ENCODE results near the gene SKI.

The SKI gene

DNA sequence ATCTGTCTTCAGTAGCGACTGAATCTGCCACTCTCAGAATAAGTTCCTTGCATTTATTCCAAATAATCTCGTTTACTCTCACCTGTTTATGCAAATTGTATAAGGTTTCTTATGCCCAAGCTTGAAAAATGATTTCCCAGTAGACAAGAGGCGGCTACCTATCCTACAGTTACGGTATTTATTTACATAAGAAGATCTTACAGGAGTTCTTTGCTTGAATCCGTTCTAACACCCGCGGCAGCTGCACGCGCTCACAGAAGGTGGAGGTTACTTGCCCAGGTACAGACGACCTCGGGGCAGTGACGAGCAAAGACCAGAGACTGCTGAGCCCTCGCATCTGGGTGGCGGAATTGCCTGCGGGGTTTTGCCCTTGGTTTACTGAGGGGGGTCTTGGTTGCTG is 79.9 kb downstream of the SKI start:
- TF ChIP-seq CTCF (IDR thresholded peaks at IDR 0.05; ENCODE audit: low read depth, low read length) = no peak
- in situ Hi-C loops (cut with HindIII; ENCODE audit: low sequenced_read_pairs) = no loop called here
- DNase-seq (ENCODE audit: low read depth, low spot score) = no peak
- H3K4me3 ChIP-seq (ENCODE audit: low read depth, low read length) = no peak overlapping the region

GRCh38 chr1:2308844-2309243 is 80.7 kb downstream of the SKI start:
- TF ChIP-seq CTCF (IDR thresholded peaks at IDR 0.05; ENCODE audit: low read depth, low read length) = no peak
- H3K4me3 ChIP-seq (ENCODE audit: low read depth, low read length) = no peak overlapping the region
- no peak for DNase-seq (ENCODE audit: low read depth, low spot score)
- in situ Hi-C loops (cut with HindIII; ENCODE audit: low sequenced_read_pairs) = no loop called here

DNA sequence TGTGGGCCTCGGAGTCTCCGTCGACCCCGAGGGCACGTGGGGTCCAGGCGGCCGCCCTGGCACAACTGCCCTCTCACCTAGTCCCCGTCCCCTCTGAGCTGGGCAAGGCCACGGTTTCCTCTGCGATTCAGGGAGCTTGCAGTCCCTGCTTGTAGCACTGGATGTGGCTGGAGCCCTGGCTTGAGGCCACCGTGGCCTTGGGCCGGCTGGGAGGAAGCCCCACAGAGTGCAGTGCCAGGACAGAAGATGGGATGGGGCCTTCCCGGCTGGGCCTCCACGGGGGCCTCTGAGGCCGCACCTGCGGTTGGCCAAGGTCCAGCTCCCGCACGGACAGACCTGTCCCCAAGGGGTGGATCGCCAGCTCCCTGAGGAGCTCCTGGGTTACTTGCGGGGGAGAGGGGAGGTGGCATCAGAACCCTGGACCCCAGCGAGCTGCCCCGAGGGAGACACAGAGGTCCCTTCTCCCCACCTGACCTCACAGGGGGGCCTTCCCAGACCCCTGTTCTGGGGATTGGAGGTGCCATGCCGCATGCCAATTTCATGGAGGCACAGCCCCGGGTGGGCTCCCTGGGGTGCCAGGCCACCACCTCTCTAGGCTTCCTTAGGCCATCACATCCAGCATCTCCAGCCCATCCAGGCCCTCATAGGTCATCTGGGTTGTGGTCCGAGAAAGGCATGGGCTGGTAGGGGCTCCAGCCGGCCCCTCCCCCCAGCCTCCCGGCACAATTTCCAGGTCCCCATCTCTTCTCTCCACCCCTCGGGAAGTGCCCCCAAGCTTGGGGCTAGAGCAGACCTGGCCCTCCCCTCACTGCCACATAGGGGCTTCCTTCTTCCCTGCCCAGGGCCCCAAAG is 82.4 kb downstream of the SKI start:
- no peak for TF ChIP-seq CTCF (IDR thresholded peaks at IDR 0.05; ENCODE audit: low read depth, low read length)
- H3K4me3 ChIP-seq (ENCODE audit: low read depth, low read length) = no peak overlapping the region
- no peak for DNase-seq (ENCODE audit: low read depth, low spot score)
- in situ Hi-C loops (cut with HindIII; ENCODE audit: low sequenced_read_pairs) = no loop called here

- DNase-seq (ENCODE audit: low read depth, low spot score) = peak; percentile 62
- in situ Hi-C loops (cut with HindIII; ENCODE audit: low sequenced_read_pairs) = no loop called here
- peak; percentile 59 for TF ChIP-seq CTCF (IDR thresholded peaks at IDR 0.05; ENCODE audit: low read depth, low read length)
- H3K4me3 ChIP-seq (ENCODE audit: low read depth, low read length) = no peak overlapping the region
Observed at GRCh38 chr1:2311184-2312032, 83.3 kb downstream of the SKI start.

GRCh38 chr1:2312160-2312514 is 84.0 kb downstream of the SKI start:
- in situ Hi-C loops (cut with HindIII; ENCODE audit: low sequenced_read_pairs) = no loop called here
- no peak for TF ChIP-seq CTCF (IDR thresholded peaks at IDR 0.05; ENCODE audit: low read depth, low read length)
- H3K4me3 ChIP-seq (ENCODE audit: low read depth, low read length) = no peak overlapping the region
- no peak for DNase-seq (ENCODE audit: low read depth, low spot score)

DNA sequence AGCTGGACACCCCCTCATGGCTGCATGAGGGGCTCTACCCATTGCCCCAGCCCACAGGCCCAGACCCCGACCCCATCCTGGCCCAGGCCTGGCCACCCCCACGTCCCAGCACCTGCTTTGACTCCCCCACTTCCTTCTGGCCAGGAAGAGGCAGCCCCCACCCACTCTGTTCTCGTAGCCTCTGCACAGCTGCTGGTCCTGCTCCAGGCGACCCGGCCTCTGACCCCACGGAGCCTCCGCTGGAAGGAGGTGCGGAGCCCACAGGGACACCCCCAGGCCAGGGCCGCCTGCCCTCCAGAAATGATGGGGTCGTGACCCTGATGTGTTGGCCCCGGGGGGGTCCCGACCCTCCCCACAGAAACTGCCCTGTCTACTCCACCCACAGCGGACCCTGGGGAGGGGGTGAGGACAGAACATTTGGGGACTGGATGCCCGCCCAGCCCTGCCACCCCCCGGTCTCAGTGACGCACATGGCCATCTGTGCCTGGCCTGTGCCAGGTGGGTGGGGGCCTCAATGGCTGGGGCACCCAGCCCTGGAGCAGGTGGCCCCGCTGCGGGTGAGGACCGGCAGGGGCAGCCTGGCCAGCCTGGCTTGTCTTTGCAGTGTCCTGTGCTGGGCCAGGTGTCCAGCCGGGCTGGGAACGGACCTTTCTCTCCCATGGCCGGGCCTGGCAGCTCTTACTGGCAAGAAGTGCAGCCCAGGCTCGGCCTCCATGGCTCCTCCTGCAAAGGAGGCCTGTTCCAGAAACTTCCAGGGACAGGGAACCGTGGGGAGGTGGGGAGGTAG is 84.6 kb downstream of the SKI start:
- H3K4me3 ChIP-seq (ENCODE audit: low read depth, low read length) = no peak overlapping the region
- in situ Hi-C loops (cut with HindIII; ENCODE audit: low sequenced_read_pairs) = no loop called here
- TF ChIP-seq CTCF (IDR thresholded peaks at IDR 0.05; ENCODE audit: low read depth, low read length) = no peak
- DNase-seq (ENCODE audit: low read depth, low spot score) = no peak
